Left cardiac atrium (tissue), 4 donors: ENCODE measurements around the gene NADK2. TPM values are rescaled to one million over a fixed set of nuclear protein-coding genes. Genes with fewer than 3 reads are reported as not detected.

Source experiments
- ATAC-seq, 2 donors: fragments of 200-7000 bp; cut with Tn5 transposase; one replicate each; pipeline ENCODE4 v1.9.1; 2020; ENCODE audit warnings: mild to moderate bottlenecking in 2 of 2, moderate library complexity in 2 of 2
- DNase-seq: peaks from one replicate; pipeline ENCODE4 v3.0.0-alpha.2; 2020
- intact Hi-C, 2 donors: fragments of 100-400 bp; cut with DNase I; formaldehyde crosslinking; loops; one replicate each; pipeline versions ENCODE4 v1.14.1 to v1.15.1; 2022 to 2023
- microRNA-seq, 2 donors: library from miRNA; unstranded; fragments of <30 nt; microRNA quantifications; one replicate each; pipeline ENCODE4 v1.2.0, GENCODE V29; 2020
- total RNA-seq, 2 donors: library from RNA; stranded (reverse); fragmentation: NEBNext Ultra II Directional; extraction: Animal tissue kit (Norgen Biotek cat#: 25700); gene quantifications; one replicate each; pipeline ENCODE4 v1.2.1, GENCODE V29; 2021
- donor health status: DM: no; HTN: yes; CAD: no.
- donor health status: DM: no; HTN: yes; CAD: no; lungs with severe emphysema.
- donor health status: DM: yes; HTN: yes; CAD: no.
- donor health status: Dilated cardiomyopathy.

Gene NADK2
- total RNA-seq, 2 donors from 2014 or later, result 27.7 to 31.6 TPM

DNA sequence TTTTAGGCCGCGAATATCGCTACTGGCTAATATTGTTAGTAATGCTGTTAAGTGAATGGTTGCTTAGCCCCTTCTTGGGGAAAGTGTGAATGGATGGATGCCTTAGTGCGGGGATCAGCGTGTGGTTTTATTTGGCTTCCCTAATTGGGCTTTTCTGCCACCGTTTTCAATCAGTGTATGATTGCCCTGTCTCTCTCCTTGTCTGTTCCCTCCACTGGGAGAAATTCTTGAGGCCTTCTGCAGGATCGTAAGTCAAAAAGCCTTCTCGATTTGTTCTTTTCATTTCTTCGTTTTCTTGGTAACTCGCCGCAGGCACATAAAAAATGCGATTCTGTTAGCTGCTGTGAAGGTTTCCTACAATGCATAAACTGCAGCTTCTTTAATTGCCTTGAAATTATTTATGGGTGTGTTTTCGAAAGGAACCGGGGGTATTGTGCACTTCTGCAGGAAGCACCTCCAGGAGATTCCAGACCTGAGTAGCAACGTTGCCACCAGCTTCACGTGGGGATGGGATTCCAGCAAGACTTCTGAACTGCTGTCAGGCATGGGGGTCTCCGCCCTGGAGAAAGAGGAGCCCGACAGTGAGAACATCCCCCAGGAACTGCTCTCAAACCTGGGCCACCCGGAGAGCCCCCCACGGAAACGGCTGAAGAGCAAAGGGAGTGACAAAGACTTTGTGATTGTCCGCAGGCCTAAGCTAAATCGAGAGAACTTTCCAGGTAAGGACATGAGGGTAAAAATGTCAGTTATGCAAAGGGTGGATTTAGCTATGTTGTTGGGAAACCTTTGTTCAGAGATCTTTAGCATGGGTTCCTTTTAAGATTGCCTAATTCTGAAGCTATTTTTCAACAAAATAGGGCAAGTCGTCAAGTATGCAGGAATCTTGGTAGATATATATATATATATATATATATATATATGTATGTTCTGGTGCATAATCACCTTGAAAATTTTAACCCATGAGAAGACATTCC, 89.1 kb downstream of the NADK2 start:
- intact Hi-C loops, result no loop called here
- ATAC-seq, result peak in 1 of 2 donors; percentile 14
- DNase-seq, result no peak

DNA sequence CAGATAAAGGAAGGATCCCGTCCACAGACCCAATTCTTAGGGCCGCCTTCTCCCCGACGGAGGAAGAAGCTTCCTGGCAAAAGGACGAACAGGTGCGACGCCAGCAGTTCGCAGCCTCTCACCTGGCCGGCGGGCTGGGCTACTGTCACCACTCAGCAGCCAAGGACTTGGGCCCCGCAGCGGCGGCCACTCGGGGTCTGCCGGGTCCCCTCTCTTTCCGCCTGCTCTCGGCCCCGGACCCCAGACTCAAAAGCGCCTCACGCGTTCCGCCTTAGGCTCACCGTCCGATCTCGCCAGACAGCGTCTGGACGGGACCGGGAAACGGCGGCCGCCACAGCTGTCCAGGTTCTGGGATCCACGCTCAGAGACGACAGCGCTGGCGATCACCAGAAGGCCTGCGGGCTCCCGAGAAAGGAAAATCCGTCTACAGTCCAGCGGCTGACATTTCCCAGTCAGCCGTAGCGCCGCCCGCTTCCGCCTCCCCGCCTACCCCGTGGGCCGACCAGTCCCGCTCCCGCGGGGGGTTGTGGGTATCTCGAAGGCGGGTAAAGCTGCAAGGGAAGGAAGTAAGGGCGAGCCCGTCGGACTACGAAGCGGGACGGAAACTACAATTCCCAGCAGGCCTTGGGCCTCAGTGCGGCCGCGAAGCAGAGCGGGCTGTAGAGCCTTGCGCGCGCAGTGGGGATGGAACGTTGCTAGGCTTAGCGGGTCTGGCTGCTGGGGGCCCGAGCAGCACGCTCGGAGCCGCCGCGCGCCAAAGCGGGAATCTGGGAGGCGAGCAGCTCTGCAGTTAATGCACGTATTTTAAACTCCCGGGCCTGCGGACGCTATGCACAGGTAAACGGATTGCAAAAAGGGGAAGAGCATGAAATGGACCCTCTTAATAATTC, 90.0 kb downstream of the NADK2 start, which contains the start of the genes LMBRD2 and SKP2:
LMBRD2 (minus strand) TSS at position 454 of the 890 bp plus-strand sequence. CDS start 8,538 bp downstream, outside the sequence.
SKP2 (plus strand) TSS at position 678 of the 890 bp plus-strand sequence; CDS start at position 830, 152 bp downstream.
- peak; percentile 99 for ATAC-seq

DNA sequence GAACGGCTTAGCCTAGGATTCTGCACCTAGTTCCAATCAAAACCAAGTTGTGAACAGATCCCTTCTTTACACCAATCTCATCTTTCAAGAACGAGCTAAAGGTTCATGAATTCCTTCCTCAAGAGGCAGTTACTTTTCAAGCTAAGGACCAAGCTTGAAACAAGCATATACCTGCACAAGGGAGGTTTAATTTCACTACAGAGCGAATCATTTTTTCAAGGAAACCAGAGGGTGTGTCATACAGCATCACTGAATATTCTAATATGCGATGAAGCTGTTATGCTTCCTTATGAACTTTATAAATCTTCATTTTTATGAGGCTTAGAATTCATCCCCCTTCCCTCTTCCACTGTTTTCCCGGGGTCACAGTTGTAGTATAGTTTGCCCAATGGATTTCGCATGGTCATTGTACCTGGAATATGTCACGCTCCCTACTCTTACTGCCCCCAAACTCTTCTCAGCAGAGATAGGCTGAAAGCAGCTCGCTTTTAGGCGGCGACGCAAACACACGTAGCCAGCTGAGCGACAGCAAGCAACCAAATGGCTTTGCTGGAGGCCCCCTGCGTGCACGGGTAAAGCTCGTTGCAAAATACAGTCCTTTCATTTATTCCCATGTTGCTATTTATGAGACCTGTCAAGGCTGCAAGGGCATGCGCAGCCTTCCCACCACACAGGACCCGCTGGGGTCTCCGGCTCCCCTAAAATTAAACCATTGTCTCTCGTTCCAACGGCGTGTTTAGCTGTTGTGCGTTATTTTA, 90.9 kb downstream of the NADK2 start:
- ATAC-seq (peak; percentile 21 to 32), DNase-seq (peak; percentile 49)
- intact Hi-C loops, result no loop called here

More for the DNA sequence above, 90.0 kb downstream of the NADK2 start, which contains the start of the genes LMBRD2 and SKP2:
- intact Hi-C loops, result no loop called here
- DNase-seq, result peak; percentile 98

DNA sequence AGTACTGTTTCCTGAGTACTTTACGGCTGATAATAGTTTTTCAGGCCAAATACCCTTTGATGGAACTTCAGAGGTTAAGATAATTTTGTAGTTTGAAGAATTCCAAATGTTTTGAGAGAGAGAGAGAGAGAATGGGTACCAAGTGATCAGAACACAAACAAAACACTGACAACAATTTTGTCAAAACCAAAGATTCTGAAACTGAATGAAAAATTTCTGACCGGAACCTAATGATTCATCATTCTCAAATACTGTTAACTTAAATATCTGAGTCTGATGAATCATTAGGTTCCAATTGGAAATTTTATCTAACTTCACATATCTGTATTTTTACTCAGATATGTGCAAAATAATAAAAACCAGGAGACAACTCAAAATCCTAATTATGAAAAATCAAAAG, 94.0 kb downstream of the NADK2 start:
- ATAC-seq (no peak), DNase-seq (no peak)
- intact Hi-C loops, result no loop called here

DNA sequence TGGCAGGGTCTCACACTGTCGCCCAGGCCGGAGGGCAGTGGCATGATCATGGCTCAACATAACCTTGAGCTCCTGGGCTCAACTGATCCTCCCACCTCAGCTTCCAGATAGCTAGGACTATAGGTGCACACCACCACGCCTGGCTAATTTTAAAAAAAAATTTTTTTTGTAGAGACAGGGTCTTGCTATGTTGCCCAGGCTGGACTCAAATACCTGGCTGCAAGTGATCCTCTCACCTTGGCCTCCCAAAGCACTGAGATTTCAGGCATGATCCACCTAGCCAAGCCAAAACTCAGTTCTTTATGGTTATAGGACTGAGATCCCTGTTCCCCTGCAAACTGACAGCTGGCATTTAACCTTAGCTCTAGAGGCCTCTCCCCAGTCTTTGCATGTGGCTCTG, 95.3 kb downstream of the NADK2 start:
- intact Hi-C loops, result no loop called here
- ATAC-seq (no peak), DNase-seq (no peak)

DNA sequence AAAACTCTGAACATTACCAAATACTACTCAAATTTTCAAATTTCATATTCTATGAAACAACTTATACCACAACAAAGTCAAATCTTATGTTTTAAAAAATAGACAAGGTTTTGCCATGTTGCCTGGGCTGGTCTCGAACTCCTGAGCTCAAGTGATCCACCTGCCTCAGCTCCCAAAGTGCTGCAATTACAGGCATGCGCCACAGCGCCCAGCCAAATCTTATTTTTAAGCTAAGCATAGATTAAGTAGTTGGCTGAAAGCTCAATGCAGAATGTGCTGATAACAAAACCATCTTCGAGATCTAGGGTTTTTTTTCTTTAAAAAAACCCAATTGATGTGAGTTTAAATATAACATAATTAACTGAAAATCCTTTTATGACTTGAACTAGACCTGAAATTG, 96.4 kb downstream of the NADK2 start:
- no peak for DNase-seq
- ATAC-seq, result no peak
- intact Hi-C loops, result no loop called here

Small RNAs within 50 kb of the gene (microRNA-seq; reads per million reads assigned to microRNA genes)
- 1.4 to 1.6 reads per million in 2 donors for gene MIR580

Other genes with a start within 250 kb of the NADK2 start
- gene UGT3A2, start 175.0 kb downstream of the NADK2 start, total RNA-seq, result under 1 TPM in 1 of 2 donors, not detected in 1; 0.18 TPM
- 10 to 100 TPM; 11.6 to 12.5 TPM for gene LMBRD2, start 90.0 kb downstream of the NADK2 start, total RNA-seq
- gene SKP2, start 89.8 kb downstream of the NADK2 start, total RNA-seq, result 1 to 10 TPM; 5.9 to 7.5 TPM
- gene RANBP3L, start 60.0 kb upstream of the NADK2 start, total RNA-seq, result 1 to 10 TPM in 1 of 2 donors, under 1 TPM in 1; 0.18 to 1.2 TPM